GM06990 (cell line): ENCODE data around the gene GRIP1.

Experiments used
- DNase-seq: peaks from one replicate; pipeline ENCODE4 v3.0.0-alpha.2; 2011; ENCODE audit not compliant: insufficient read length; ENCODE audit errors: extremely low read depth
- H3K27me3 ChIP-seq: replicated peaks from 2 replicates; pipeline ENCODE4 v1.6.0; 2011; ENCODE audit warnings: low read length; ENCODE audit not compliant: control insufficient read depth, insufficient read depth
- H3K36me3 ChIP-seq: 2 replicates; pipeline ENCODE4 v1.5.1; 2011; ENCODE audit warnings: low read length; ENCODE audit not compliant: control insufficient read depth, insufficient read depth
- H3K4me3 ChIP-seq: replicated peaks from 2 replicates; pipeline ENCODE4 v1.5.1; 2011; ENCODE audit warnings: low read depth, mild to moderate bottlenecking, control low read depth, low read length
- TF ChIP-seq, protein P1 (sequence below): IDR thresholded peaks from 2 replicates; pipeline ENCODE4 v1.5.1; 2011; ENCODE audit warnings: low read length, control low read depth, mild to moderate bottlenecking, inconsistent platforms; ENCODE audit not compliant: insufficient read depth, poor library complexity, severe bottlenecking

GRIP1 gene

DNA sequence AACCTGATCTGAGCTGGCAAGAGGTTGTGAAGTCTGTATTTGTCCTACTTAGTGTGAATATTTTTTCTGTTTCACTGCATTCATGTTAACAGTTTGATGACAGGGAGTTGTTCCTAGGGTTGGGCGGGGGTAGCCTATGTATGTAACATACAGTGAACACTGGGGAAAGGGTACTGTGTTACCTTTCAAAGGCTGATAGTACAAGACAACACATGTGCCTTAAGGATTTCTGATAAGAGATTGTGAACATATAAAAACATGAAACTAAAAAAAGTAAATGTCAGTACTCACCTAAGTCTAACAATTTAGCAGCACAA is 30.5 kb upstream of the GRIP1 start:
- H3K4me3 ChIP-seq = no peak overlapping the region
- TF ChIP-seq, protein P1, sequence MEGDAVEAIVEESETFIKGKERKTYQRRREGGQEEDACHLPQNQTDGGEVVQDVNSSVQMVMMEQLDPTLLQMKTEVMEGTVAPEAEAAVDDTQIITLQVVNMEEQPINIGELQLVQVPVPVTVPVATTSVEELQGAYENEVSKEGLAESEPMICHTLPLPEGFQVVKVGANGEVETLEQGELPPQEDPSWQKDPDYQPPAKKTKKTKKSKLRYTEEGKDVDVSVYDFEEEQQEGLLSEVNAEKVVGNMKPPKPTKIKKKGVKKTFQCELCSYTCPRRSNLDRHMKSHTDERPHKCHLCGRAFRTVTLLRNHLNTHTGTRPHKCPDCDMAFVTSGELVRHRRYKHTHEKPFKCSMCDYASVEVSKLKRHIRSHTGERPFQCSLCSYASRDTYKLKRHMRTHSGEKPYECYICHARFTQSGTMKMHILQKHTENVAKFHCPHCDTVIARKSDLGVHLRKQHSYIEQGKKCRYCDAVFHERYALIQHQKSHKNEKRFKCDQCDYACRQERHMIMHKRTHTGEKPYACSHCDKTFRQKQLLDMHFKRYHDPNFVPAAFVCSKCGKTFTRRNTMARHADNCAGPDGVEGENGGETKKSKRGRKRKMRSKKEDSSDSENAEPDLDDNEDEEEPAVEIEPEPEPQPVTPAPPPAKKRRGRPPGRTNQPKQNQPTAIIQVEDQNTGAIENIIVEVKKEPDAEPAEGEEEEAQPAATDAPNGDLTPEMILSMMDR = no peak
- no peak for DNase-seq
- no peaks in the 10 kb centered on the region for H3K36me3 ChIP-seq
- no peaks in the 10 kb centered on the region for H3K27me3 ChIP-seq

DNA sequence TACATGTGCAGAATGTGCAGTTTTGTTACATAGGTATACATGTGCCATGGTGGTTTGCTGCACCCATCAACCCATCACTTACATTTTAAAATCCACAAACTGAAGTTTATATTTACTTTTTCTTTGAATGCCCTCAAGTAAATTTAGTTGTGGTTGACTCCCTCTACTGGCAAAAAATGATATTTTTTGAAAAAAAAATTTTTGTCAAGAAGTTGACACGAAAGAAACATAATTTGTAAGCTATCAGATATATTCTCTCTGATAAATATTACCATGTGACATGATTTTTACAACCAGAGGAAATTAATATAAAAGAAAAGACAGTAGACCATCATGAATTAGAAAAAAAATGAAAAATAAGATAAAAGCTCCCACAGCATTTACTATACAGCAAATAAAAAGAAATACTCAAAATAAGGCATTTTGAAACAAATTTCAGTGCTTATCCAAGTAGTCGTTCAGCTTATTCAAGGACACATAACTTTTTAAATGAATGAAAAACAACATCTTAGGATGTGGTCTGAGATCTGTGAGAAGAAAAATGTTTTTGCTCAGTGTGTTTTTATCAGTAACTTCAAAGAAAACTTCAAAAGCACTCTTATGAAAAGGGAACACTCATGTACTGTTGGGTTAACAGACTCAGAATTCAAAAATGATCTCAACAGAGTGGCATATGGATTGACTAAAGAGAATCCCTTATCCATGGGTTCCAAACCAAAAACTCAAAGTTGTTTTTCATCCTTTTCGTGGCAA is 30.0 kb upstream of the GRIP1 start:
- Histone ChIP-seq H3K27me3 (no peaks in the 10 kb centered on the region), H3K4me3 (no peak overlapping the region), H3K36me3 (no peaks in the 10 kb centered on the region)
- TF ChIP-seq, protein P1 = peak; percentile 28
- DNase-seq = no peak

DNA sequence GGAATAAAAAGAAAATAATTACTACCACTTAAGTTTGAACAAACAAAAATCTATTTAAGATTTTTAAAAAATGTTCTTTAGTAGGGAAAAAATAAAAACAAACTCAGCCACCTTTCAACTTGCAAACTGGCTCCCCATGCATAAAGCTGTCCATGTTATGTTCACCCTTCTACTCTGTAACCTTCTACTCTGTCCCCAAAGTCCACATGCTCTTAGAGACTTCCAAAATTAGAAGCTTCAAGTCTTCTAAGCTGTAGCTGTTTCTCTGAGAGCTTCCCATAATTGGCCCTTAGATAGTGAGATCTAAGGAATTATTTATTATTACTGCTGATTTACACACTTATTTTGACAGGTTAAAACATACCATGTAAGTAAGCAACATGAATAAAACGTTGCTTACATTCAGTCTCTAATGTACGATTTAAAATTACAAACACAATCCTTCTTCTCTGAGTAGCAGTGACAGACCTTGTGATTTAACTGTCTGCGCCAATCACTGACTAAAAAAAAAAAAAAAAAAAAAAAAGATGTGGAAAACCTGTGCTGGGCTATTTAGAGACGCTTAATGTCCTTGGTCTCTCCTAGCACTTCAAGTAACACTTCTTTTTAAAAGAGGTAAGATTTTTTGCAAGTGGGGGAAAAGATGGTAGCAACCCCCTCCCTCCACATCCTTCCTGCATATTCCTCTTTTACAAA is 28.3 kb upstream of the GRIP1 start:
- DNase-seq = no peak
- no peaks in the 10 kb centered on the region for H3K36me3 ChIP-seq
- no peaks in the 10 kb centered on the region for H3K27me3 ChIP-seq
- TF ChIP-seq, protein P1 = no peak
- H3K4me3 ChIP-seq = no peak overlapping the region

DNA sequence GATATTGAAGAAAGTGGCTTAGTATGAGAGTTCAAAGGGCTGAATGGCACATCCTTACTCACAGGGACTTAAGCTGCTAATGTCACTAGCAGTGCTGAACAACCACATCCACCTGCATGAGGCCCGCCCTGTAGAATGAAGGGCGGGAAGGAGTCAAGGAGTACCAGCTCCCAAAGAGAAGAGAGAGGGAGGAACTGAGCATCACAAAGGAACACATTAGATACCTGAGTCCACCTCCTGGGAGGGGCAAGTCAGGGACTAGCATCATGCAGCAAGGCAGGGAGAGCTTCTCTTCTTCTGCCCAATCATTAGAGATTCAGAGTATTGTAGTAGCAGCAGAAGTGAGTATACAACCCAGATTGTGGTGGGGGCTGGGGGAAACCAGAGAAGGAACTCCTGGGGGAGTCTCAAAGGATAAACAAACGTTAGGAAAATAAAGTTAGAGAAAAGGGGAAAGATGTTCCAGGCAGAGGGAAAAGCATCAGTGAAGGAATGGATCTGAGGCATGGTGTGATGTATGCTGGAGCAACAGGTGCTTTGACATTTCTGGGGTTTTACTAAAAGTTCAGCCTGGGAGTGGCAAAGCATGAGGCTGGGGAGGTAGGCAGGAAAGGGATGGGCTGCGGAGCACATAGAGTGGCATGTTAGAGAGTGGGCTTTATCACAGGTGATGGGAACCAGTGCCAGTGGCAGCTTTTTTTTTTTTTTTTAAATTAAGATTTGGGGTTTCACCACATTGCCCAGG is 21.0 kb upstream of the GRIP1 start:
- Histone ChIP-seq H3K27me3 (no peaks in the 10 kb centered on the region; the same call in 1 of the 2 replicates), H3K36me3 (no peaks in the 10 kb centered on the region), H3K4me3 (no peak overlapping the region)
- DNase-seq = no peak
- TF ChIP-seq, protein P1 = no peak

DNA sequence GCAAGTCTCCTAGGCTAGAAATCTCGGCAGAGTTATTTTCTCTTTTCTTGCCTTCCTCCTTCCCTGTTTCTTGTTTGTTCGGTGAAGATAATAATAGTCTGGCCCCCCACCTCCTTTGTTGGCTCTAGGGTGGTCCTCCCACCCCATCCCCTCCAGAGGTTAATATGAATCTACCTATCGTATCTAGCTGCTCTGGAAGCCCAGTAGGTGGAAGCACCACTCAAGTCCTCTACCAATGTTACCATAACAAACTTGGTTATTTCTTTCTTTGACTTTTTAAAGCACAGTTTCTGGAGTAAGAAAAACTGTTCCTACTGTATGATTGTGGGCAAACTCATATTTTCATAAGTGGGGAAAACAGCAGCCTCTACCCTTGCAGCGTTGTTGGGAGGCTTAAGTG is 19.7 kb upstream of the GRIP1 start:
- Histone ChIP-seq H3K27me3 (no peaks in the 10 kb centered on the region; the same call in 1 of the 2 replicates), H3K36me3 (no peaks in the 10 kb centered on the region), H3K4me3 (no peak overlapping the region)
- no peak for DNase-seq
- TF ChIP-seq, protein P1 = no peak
